Sigmoid colon (tissue), 7 donors: Measurements from ENCODE around the gene ATP4B. TPM values are rescaled to one million over a fixed set of nuclear protein-coding genes. Genes with fewer than 3 reads are reported as not detected.

Experiments
- DNase-seq: peaks from one replicate; pipeline ENCODE4 v3.0.0-alpha.2; 2019
- H3K27ac ChIP-seq, 4 donors: fragments of 200-600 bp; sonication (generic); one replicate each; pipeline ENCODE4 v1.5.1; 2016 to 2019; ENCODE audit warnings: mild to moderate bottlenecking in 1 of 4
- H3K27me3 ChIP-seq, 3 donors: fragments of 200-600 bp; sonication (generic); one replicate each; pipeline ENCODE4 v1.5.1; 2019; ENCODE audit warnings: mild to moderate bottlenecking in 1 of 3
- H3K36me3 ChIP-seq, 4 donors: fragments of 200-600 bp; sonication (generic); one replicate each; pipeline ENCODE4 v1.5.1; 2016 to 2019
- H3K4me1 ChIP-seq, 4 donors: fragments of 200-600 bp; sonication (generic); one replicate each; pipeline ENCODE4 v1.5.1; 2017 to 2019
- H3K4me3 ChIP-seq, 4 donors: fragments of 200-600 bp; sonication (generic); one replicate each; pipeline ENCODE4 v1.5.1; 2017 to 2019; ENCODE audit warnings: mild to moderate bottlenecking in 2 of 4, moderate library complexity in 1 of 4
- H3K9me3 ChIP-seq, 4 donors: fragments of 200-600 bp in 3 of 4; sonication (generic) in 3 of 4; one replicate each; pipeline versions ENCODE4 v1.5.1 to v1.6.1; 2013 to 2019
- CTCF ChIP-seq, 4 experiments: fragments of 450-650 bp in 3 of 4; fragments of 200-600 bp in 1 of 4; IDR thresholded peaks; one replicate each; pipeline ENCODE4 v1.5.1; 2016 to 2019; ENCODE audit warnings: antibody characterized with exemption in 4 of 4, mild to moderate bottlenecking in 3 of 4, moderate library complexity in 2 of 4
- EP300 ChIP-seq, 4 donors: sonication (generic); formaldehyde crosslinking; IDR thresholded peaks; one replicate each; pipeline ENCODE4 v1.6.1; 2017; ENCODE audit warnings: antibody characterized with exemption in 4 of 4
- POLR2A ChIP-seq, 2 donors: fragments of 450-650 bp; IDR thresholded peaks; one replicate each; pipeline ENCODE4 v1.6.1; 2016; ENCODE audit warnings: antibody characterized with exemption in 2 of 2, mild to moderate bottlenecking in 2 of 2, moderate library complexity in 2 of 2
- POLR2AphosphoS5 ChIP-seq, 4 donors: sonication (generic); formaldehyde crosslinking; IDR thresholded peaks; one replicate each; pipeline ENCODE4 v1.6.1; 2017; ENCODE audit warnings: antibody characterized with exemption in 4 of 4
- WGBS, 2 donors: extraction: QIAGEN DNeasy Blood & Tissue Kit; methylation state at CpG; one replicate each; pipeline ENCODE4 v1.1.7; 2013; 5-methylcytosine and 5-hydroxymethylcytosine counted together
- intact Hi-C: fragments of 100-400 bp; cut with DNase I; formaldehyde crosslinking; loops from one replicate; pipeline ENCODE4 v1.15.1; 2023
- polyA plus RNA-seq, 3 donors: library from polyadenylated mRNA; stranded (reverse); fragments of 200-250 nt; gene quantifications; one replicate each; pipeline ENCODE4 v1.2.3, GENCODE V29; 2013
- total RNA-seq, 4 donors: library from RNA; depleted of rRNA; stranded (reverse); fragments of >200 nt; gene quantifications; one replicate each; pipeline ENCODE4 v1.1.0, GENCODE V29; 2016
- donor health status: healthy with polysubstance abuse.
- donor health status: Bipolar disorder and iron deficiency.
- donor health status: healthy.

Gene ATP4B
- total and polyA plus RNA-seq, 7 donors, result not detected

GRCh38 chr13:113666329-113666670 lies 8.3 kb upstream of the ATP4B start:
- no peaks in the 10 kb centered on the region for H3K4me1 ChIP-seq
- intact Hi-C loops, result no loop called here
- peak; percentile 50 for DNase-seq
- no peak overlapping the region for H3K4me3 ChIP-seq
- H3K9me3 ChIP-seq, result peaks cover 0 to 4% (median 2%) of the 10 kb centered on the region in 4 donors
- 89 to 91% methylated on average over 2 of the region's 2 CpGs for WGBS, 2 donors
- TF ChIP-seq POLR2A (IDR thresholded peaks at IDR 0.05), result no peak
- H3K27me3 ChIP-seq, result peaks cover 0 to 4% (median 0%) of the 10 kb centered on the region in 3 donors
- H3K27ac ChIP-seq, result no peak overlapping the region
- no peaks in the 10 kb centered on the region for H3K36me3 ChIP-seq

- TF ChIP-seq POLR2AphosphoS5 (IDR thresholded peaks at IDR 0.05), result no peak
- no peak for TF ChIP-seq POLR2A (IDR thresholded peaks at IDR 0.05)
- no peak for TF ChIP-seq CTCF (IDR thresholded peaks at IDR 0.05)
- no peak for TF ChIP-seq EP300 (IDR thresholded peaks at IDR 0.05)
- H3K27me3 ChIP-seq, result peaks cover 0 to 4% (median 0%) of the 10 kb centered on the region in 3 donors
- no peak overlapping the region for H3K27ac ChIP-seq
- H3K9me3 ChIP-seq, result peaks cover 0 to 6% (median 2%) of the 10 kb centered on the region in 4 donors
- H3K4me1 ChIP-seq, result no peaks in the 10 kb centered on the region
- no peak overlapping the region for H3K4me3 ChIP-seq
- H3K36me3 ChIP-seq, result no peaks in the 10 kb centered on the region
- WGBS, 2 donors, result 88 to 92% methylated on average over 3 of the region's 3 CpGs
- intact Hi-C loops, result no loop called here
- DNase-seq, result peak; percentile 56
Observed at GRCh38 chr13:113665597-113666328, 7.8 kb upstream of the ATP4B start.

GRCh38 chr13:113664751-113665596 lies 7.0 kb upstream of the ATP4B start:
- peak; percentile 37 for DNase-seq
- Histone ChIP-seq H3K36me3 (no peaks in the 10 kb centered on the region), H3K27ac (no peak overlapping the region), H3K4me3 (no peak overlapping the region), H3K27me3 (peaks cover 0 to 4% (median 0%) of the 10 kb centered on the region in 3 donors), H3K4me1 (no peaks in the 10 kb centered on the region), H3K9me3 (peaks cover 0 to 6% (median 2%) of the 10 kb centered on the region in 4 donors)
- intact Hi-C loops, result no loop called here
- TF ChIP-seq CTCF (IDR thresholded peaks at IDR 0.05) (no peak), EP300 (IDR thresholded peaks at IDR 0.05) (no peak), POLR2AphosphoS5 (IDR thresholded peaks at IDR 0.05) (no peak), POLR2A (IDR thresholded peaks at IDR 0.05) (no peak)
- 41 to 66% methylated on average over 21 of the region's 21 CpGs for WGBS, 2 donors

- TF ChIP-seq POLR2A (IDR thresholded peaks at IDR 0.05) (no peak), POLR2AphosphoS5 (IDR thresholded peaks at IDR 0.05) (no peak), CTCF (IDR thresholded peaks at IDR 0.05) (no peak)
- peaks cover 0 to 4% (median 0%) of the 10 kb centered on the region in 3 donors for H3K27me3 ChIP-seq
- no peaks in the 10 kb centered on the region for H3K36me3 ChIP-seq
- no peaks in the 10 kb centered on the region for H3K4me1 ChIP-seq
- no peak overlapping the region for H3K27ac ChIP-seq
- intact Hi-C loops, result no loop called here
- no peak overlapping the region for H3K4me3 ChIP-seq
- 28 to 60% methylated on average over 15 of the region's 15 CpGs for WGBS, 2 donors
- DNase-seq, result peak; percentile 28
- peaks cover 0 to 6% (median 2%) of the 10 kb centered on the region in 4 donors for H3K9me3 ChIP-seq
Observed at GRCh38 chr13:113663934-113664333, 5.9 kb upstream of the ATP4B start.

GRCh38 chr13:113661509-113661908 lies 3.5 kb upstream of the ATP4B start:
- no peak for TF ChIP-seq EP300 (IDR thresholded peaks at IDR 0.05)
- no peak for TF ChIP-seq POLR2AphosphoS5 (IDR thresholded peaks at IDR 0.05)
- TF ChIP-seq POLR2A (IDR thresholded peaks at IDR 0.05), result no peak
- TF ChIP-seq CTCF (IDR thresholded peaks at IDR 0.05), result no peak
- Histone ChIP-seq H3K4me3 (no peak overlapping the region), H3K27me3 (peaks cover 0 to 4% (median 0%) of the 10 kb centered on the region in 3 donors), H3K9me3 (peaks cover 0 to 6% (median 2%) of the 10 kb centered on the region in 4 donors), H3K27ac (no peak overlapping the region), H3K4me1 (no peaks in the 10 kb centered on the region), H3K36me3 (no peaks in the 10 kb centered on the region)
- intact Hi-C loops, result no loop called here
- DNase-seq, result no peak
- WGBS, 2 donors, result 51 to 77% methylated on average over 2 of the region's 2 CpGs
